HepG2 (cell line): ENCODE results near the gene POLG2. TPM values are rescaled to one million over a fixed set of nuclear protein-coding genes. Genes with fewer than 3 reads are reported as not detected.
A peak's percentile ranks its signal among the peaks of the same experiment; 100 is the strongest.

Source experiments
- CC2D1A ChIP-seq: sonication (generic); formaldehyde crosslinking; IDR thresholded peaks from 2 replicates; pipeline ENCODE4 v1.8.1; 2023; ENCODE audit warnings: mild to moderate bottlenecking, missing genetic modification reagents
- HCFC1 ChIP-seq: fragments of 150-350 bp; IDR thresholded peaks from 2 replicates; pipeline ENCODE4 v1.6.1; 2014; ENCODE audit warnings: low read depth, low read length
- KDM1A ChIP-seq: IDR thresholded peaks from 2 replicates; pipeline ENCODE4 v1.6.1; 2016; ENCODE audit warnings: missing compliant biosample characterization
- KDM2A ChIP-seq: sonication (generic); formaldehyde crosslinking; IDR thresholded peaks from 2 replicates; pipeline ENCODE4 v1.4.0; 2020; ENCODE audit warnings: low read depth, missing genetic modification reagents, borderline replicate concordance
- KLF6 ChIP-seq: IDR thresholded peaks from 2 replicates; pipeline ENCODE4 v1.8.0; 2016; ENCODE audit warnings: missing biosample characterization, missing genetic modification reagents
- MEIS1 ChIP-seq: sonication (generic); formaldehyde crosslinking; IDR thresholded peaks from 2 replicates; pipeline ENCODE4 v1.9.0; 2021; ENCODE audit warnings: mild to moderate bottlenecking, missing genetic modification reagents, moderate library complexity, borderline replicate concordance
- MIER2 ChIP-seq: IDR thresholded peaks from 2 replicates; pipeline ENCODE4 v1.6.1; 2016; ENCODE audit warnings: missing biosample characterization, missing genetic modification reagents
- POGZ ChIP-seq: sonication (generic); formaldehyde crosslinking; IDR thresholded peaks from 2 replicates; pipeline ENCODE4 v1.4.0; 2020; ENCODE audit warnings: mild to moderate bottlenecking, missing genetic modification reagents
- POLR2AphosphoS5 ChIP-seq: IDR thresholded peaks from 2 replicates; pipeline ENCODE4 v1.6.1; 2012; ENCODE audit warnings: low read depth, low read length
- PPARG ChIP-seq: conservative IDR thresholded peaks from 2 replicates; pipeline ENCODE4 v1.6.1; 2016; ENCODE audit warnings: missing biosample characterization, missing genetic modification reagents
- RORA ChIP-seq: sonication (generic); formaldehyde crosslinking; IDR thresholded peaks from 2 replicates; pipeline ENCODE4 v1.5.0; 2020; ENCODE audit warnings: mild to moderate bottlenecking, missing genetic modification reagents, moderate library complexity
- ZKSCAN5 ChIP-seq: sonication (generic); formaldehyde crosslinking; IDR thresholded peaks from 2 replicates; pipeline ENCODE4 v1.5.1; 2020; ENCODE audit warnings: mild to moderate bottlenecking, missing genetic modification reagents
- ZNF225 ChIP-seq: sonication (generic); formaldehyde crosslinking; IDR thresholded peaks from 2 replicates; pipeline ENCODE4 v1.4.0; 2020; ENCODE audit warnings: mild to moderate bottlenecking, missing genetic modification reagents
- ZNF24 ChIP-seq: fragments of 450-650 bp; IDR thresholded peaks from 2 replicates; pipeline ENCODE4 v1.6.1; 2017; ENCODE audit warnings: antibody characterized with exemption, mild to moderate bottlenecking
- ZNF333 ChIP-seq: sonication (generic); formaldehyde crosslinking; IDR thresholded peaks from 2 replicates; pipeline ENCODE4 v1.4.0; 2020; ENCODE audit warnings: mild to moderate bottlenecking, missing genetic modification reagents, borderline replicate concordance
- ZNF546 ChIP-seq: sonication (generic); formaldehyde crosslinking; conservative IDR thresholded peaks from 2 replicates; pipeline ENCODE4 v1.8.1; 2023; ENCODE audit warnings: mild to moderate bottlenecking, missing genetic modification reagents
- ZNF616 ChIP-seq: sonication (generic); formaldehyde crosslinking; IDR thresholded peaks from 2 replicates; pipeline ENCODE4 v1.5.0; 2020; ENCODE audit warnings: low read depth, mild to moderate bottlenecking, missing genetic modification reagents
- ZNF792 ChIP-seq: IDR thresholded peaks from 2 replicates; pipeline ENCODE4 v1.6.1; 2016
- polyA plus RNA-seq, 8 experiments: library from polyadenylated mRNA; depleted of rRNA in 3 of 8; stranded (reverse) in 7 of 8; unstranded in 1 of 8; fragments of >200 nt; fragmentation: Illumina TruSeq in 4 of 8; extraction: Trizol in 4 of 8; gene quantifications; 2 replicates each; pipeline versions ENCODE4 v1.2.1 to v1.2.3, GENCODE V29; 2011 to 2016; ENCODE audit warnings: low read depth in 4 of 8, missing spikeins in 1 of 8, mixed read lengths in 1 of 8; ENCODE audit not compliant: insufficient read depth in 1 of 8
- total RNA-seq, 5 experiments: library from RNA; depleted of rRNA; stranded (reverse); fragments of >200 nt; fragmentation: Illumina TruSeq; extraction: Trizol; gene quantifications; 2 replicates each; pipeline ENCODE4 v1.2.3, GENCODE V29; 2016; ENCODE audit warnings: low read depth in 1 of 5
- TF ChIP-seq, protein P1 (sequence below): sonication (generic); formaldehyde crosslinking; IDR thresholded peaks from 2 replicates; pipeline ENCODE4 v1.4.0; 2020; ENCODE audit warnings: low read depth, missing genetic modification reagents
- TF ChIP-seq, protein P2 (sequence below): sonication (generic); formaldehyde crosslinking; IDR thresholded peaks from 2 replicates; pipeline ENCODE4 v1.5.0; 2020; ENCODE audit warnings: mild to moderate bottlenecking, missing genetic modification reagents
- TF ChIP-seq, protein P3 (sequence below): sonication (generic); formaldehyde crosslinking; IDR thresholded peaks from 2 replicates; pipeline ENCODE4 v1.8.1; 2023; ENCODE audit warnings: mild to moderate bottlenecking, missing genetic modification reagents, borderline replicate concordance
- TF ChIP-seq, protein P4 (sequence below): sonication (generic); formaldehyde crosslinking; IDR thresholded peaks from 2 replicates; pipeline ENCODE4 v1.4.0; 2020; ENCODE audit warnings: missing genetic modification reagents

The POLG2 gene
- total and polyA plus RNA-seq, 2 of the 13 experiments (the other 11 are each of a cell fraction or from before 2014, with no cell fraction given), result 21.1 to 25.5 TPM

DNA sequence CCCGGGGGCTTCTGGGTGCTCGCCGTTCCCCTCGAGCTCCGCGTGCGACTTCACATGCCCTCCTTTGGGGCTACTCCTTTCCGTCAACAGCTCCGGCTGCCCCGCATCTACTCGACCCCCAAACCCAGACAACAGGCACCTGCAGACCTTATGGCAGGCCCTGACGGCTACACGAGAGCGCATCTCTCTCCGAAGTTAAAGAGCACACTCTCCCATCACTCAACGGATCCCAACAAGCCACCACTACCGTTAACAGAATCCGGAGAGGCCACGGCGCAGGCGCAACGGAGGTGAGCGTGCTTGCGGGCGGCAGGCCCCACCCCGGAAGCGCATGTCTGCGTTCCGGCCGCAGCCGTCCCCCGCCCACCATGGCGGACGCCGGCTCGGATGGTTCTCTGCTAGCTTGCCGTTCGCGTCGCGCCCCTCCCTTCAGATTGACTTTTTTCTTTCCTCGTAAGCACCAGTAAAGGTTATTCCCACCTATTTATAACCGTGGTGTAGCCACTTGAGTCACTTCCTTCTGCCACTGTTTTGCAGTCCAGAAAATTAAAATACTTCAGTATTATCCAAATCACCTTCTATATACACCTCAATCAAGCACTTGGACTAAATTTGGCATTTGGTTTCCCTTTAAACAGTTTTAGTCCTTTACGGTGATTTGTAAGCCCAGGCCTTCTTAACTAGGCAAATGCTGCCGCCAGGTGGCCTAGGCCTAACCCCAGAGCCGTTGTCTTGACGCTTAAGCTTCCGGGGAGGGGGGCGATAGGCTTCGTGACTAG lies at the start of gene POLG2 (continued):
- TF ChIP-seq, protein P1, sequence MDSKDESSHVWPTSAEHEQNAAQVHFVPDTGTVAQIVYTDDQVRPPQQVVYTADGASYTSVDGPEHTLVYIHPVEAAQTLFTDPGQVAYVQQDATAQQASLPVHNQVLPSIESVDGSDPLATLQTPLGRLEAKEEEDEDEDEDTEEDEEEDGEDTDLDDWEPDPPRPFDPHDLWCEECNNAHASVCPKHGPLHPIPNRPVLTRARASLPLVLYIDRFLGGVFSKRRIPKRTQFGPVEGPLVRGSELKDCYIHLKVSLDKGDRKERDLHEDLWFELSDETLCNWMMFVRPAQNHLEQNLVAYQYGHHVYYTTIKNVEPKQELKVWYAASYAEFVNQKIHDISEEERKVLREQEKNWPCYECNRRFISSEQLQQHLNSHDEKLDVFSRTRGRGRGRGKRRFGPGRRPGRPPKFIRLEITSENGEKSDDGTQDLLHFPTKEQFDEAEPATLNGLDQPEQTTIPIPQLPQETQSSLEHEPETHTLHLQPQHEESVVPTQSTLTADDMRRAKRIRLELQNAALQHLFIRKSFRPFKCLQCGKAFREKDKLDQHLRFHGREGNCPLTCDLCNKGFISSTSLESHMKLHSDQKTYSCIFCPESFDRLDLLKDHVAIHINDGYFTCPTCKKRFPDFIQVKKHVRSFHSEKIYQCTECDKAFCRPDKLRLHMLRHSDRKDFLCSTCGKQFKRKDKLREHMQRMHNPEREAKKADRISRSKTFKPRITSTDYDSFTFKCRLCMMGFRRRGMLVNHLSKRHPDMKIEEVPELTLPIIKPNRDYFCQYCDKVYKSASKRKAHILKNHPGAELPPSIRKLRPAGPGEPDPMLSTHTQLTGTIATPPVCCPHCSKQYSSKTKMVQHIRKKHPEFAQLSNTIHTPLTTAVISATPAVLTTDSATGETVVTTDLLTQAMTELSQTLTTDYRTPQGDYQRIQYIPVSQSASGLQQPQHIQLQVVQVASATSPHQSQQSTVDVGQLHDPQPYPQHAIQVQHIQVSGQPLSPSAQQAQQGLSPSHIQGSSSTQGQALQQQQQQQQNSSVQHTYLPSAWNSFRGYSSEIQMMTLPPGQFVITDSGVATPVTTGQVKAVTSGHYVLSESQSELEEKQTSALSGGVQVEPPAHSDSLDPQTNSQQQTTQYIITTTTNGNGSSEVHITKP (CRISPR knock-in tag), result peak; percentile 32; the same call in 1 of the 2 replicates
- TF ChIP-seq MEIS1 (CRISPR knock-in tag), result 0 out of 2 replicates have a peak, but pooled peaks have one; percentile 89
- TF ChIP-seq ZNF546 (CRISPR knock-in tag), result peak; percentile 95
- TF ChIP-seq KDM2A (CRISPR knock-in tag), result peak; percentile 100
- TF ChIP-seq POGZ (CRISPR knock-in tag), result peak; percentile 84
- peak; percentile 39; the same call in 1 of the 2 replicates for TF ChIP-seq HCFC1
- TF ChIP-seq ZNF616, result 0 out of 2 replicates have a peak, but pooled peaks have one; percentile 54
- TF ChIP-seq POLR2AphosphoS5, result peak; percentile 96
- TF ChIP-seq ZKSCAN5 (CRISPR knock-in tag), result no peak; the same call in 1 of the 2 replicates
- TF ChIP-seq RORA (CRISPR knock-in tag), result no peak
- TF ChIP-seq, protein P2, sequence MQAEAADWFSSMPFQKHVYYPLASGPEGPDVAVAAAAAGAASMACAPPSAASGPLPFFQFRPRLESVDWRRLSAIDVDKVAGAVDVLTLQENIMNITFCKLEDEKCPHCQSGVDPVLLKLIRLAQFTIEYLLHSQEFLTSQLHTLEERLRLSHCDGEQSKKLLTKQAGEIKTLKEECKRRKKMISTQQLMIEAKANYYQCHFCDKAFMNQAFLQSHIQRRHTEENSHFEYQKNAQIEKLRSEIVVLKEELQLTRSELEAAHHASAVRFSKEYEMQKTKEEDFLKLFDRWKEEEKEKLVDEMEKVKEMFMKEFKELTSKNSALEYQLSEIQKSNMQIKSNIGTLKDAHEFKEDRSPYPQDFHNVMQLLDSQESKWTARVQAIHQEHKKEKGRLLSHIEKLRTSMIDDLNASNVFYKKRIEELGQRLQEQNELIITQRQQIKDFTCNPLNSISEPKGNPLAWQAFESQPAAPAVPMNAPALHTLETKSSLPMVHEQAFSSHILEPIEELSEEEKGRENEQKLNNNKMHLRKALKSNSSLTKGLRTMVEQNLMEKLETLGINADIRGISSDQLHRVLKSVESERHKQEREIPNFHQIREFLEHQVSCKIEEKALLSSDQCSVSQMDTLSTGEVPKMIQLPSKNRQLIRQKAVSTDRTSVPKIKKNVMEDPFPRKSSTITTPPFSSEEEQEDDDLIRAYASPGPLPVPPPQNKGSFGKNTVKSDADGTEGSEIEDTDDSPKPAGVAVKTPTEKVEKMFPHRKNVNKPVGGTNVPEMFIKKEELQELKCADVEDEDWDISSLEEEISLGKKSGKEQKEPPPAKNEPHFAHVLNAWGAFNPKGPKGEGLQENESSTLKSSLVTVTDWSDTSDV, result peak; percentile 95; the same call in 1 of the 2 replicates
- TF ChIP-seq CC2D1A (CRISPR knock-in tag), result peak; percentile 84; the same call in 1 of the 2 replicates
- peak; percentile 93 for TF ChIP-seq ZNF333 (CRISPR knock-in tag)
- TF ChIP-seq KDM1A, result no peak; the same call in 1 of the 2 replicates
- TF ChIP-seq ZNF225, result peak; percentile 91
- TF ChIP-seq, protein P3, sequence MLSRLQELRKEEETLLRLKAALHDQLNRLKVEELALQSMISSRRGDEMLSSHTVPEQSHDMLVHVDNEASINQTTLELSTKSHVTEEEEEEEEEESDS (CRISPR knock-in tag), result peak; percentile 74; the same call in 1 of the 2 replicates
- 0 out of 2 replicates have a peak, but pooled peaks have one; percentile 57 for TF ChIP-seq ZNF24
- TF ChIP-seq PPARG (CRISPR knock-in tag), result peak; percentile 75
- peak; percentile 80; the same call in 1 of the 2 replicates for TF ChIP-seq ZNF792 (CRISPR knock-in tag)
- TF ChIP-seq KLF6 (CRISPR knock-in tag), result peak; percentile 98
- TF ChIP-seq, protein P4, sequence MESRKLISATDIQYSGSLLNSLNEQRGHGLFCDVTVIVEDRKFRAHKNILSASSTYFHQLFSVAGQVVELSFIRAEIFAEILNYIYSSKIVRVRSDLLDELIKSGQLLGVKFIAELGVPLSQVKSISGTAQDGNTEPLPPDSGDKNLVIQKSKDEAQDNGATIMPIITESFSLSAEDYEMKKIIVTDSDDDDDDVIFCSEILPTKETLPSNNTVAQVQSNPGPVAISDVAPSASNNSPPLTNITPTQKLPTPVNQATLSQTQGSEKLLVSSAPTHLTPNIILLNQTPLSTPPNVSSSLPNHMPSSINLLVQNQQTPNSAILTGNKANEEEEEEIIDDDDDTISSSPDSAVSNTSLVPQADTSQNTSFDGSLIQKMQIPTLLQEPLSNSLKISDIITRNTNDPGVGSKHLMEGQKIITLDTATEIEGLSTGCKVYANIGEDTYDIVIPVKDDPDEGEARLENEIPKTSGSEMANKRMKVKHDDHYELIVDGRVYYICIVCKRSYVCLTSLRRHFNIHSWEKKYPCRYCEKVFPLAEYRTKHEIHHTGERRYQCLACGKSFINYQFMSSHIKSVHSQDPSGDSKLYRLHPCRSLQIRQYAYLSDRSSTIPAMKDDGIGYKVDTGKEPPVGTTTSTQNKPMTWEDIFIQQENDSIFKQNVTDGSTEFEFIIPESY, result peak; percentile 36
- peak; percentile 49; the same call in 1 of the 2 replicates for TF ChIP-seq MIER2
